Sciatic nerve (tissue), 2 donors: ENCODE data around the gene ATR. TPM values are rescaled to one million over a fixed set of nuclear protein-coding genes. Genes with fewer than 3 reads are reported as not detected.
"Not testable (repeated sequence)": the region's sequence is repeated elsewhere in the genome, so short reads cannot be mapped to it uniquely, and the experiment has no call there.

ENCODE experiments used
- ATAC-seq: fragments of 200-7000 bp; cut with Tn5 transposase; one replicate; pipeline ENCODE4 v1.9.1; 2020; ENCODE audit warnings: mild to moderate bottlenecking, moderate library complexity
- DNase-seq: peaks from one replicate; pipeline ENCODE4 v3.0.0-alpha.2; 2020; ENCODE audit warnings: low spot score
- intact Hi-C: fragments of 100-400 bp; cut with DNase I; formaldehyde crosslinking; loops from one replicate; pipeline ENCODE4 v1.14.2; 2022
- total RNA-seq: library from RNA; stranded (reverse); fragmentation: NEBNext Ultra II Directional; extraction: Animal tissue kit (Norgen Biotek cat#: 25700); gene quantifications from one replicate; pipeline ENCODE4 v1.2.1, GENCODE V29; 2021
- donor health status: DM: no; HTN: no; CAD: no.
- donor health status: DM: no; HTN: no; CAD: no.

The ATR gene
- total RNA-seq, 1 donor from 2014 or later = 30.5 TPM

- no peak for ATAC-seq
- intact Hi-C loops = no loop called here
- DNase-seq = no peak
Observed at GRCh38 chr3:142429582-142429981, 149.0 kb downstream of the ATR start.

- ATAC-seq = no peak
- no peak for DNase-seq
- intact Hi-C loops = no loop called here
Observed at GRCh38 chr3:142424754-142425153, 153.8 kb downstream of the ATR start.

- ATAC-seq = no peak
- intact Hi-C loops = loop anchor here (5.0 kb wide), 1 partner anchor 1102 kb away; no protein-coding TSS in a partner anchor
- DNase-seq = no peak
Observed at GRCh38 chr3:142418926-142419592, 159.5 kb downstream of the ATR start.

- intact Hi-C loops = loop anchor here (5.0 kb wide), 1 partner anchor 1100 kb away; no protein-coding TSS in a partner anchor
- ATAC-seq (no peak), DNase-seq (no peak)
Observed at GRCh38 chr3:142417302-142417701, 161.2 kb downstream of the ATR start.

- not testable (repeated sequence) for ATAC-seq
Observed at GRCh38 chr3:142400537-142400936, 178.0 kb downstream of the ATR start.

More at GRCh38 chr3:142400537-142400936, 178.0 kb downstream of the ATR start:
- DNase-seq, intact Hi-C loops: not testable (repeated sequence)

Other genes starting within 250 kb of the ATR start
- 72.8 TPM for gene XRN1, start 130.7 kb downstream of the ATR start, total RNA-seq
- 0.53 TPM for gene PLS1, start 17.7 kb upstream of the ATR start, total RNA-seq
- 30.4 TPM for gene TRPC1, start 145.3 kb upstream of the ATR start, total RNA-seq